DMS53 treated with DMSO at 0.1 percent for 48 hours (cell line): ENCODE results near the gene DIABLO.
A peak's percentile ranks its signal among the peaks of the same experiment; 100 is the strongest.
"Not testable (repeated sequence)": the region's sequence is repeated elsewhere in the genome, so short reads cannot be mapped to it uniquely, and the experiment has no call there.

Source experiments
- DNase-seq: peaks from one replicate; lab custom pipeline; 2025; ENCODE audit not compliant: unreplicated experiment; lab: John Stamatoyannopoulos, UW

Gene DIABLO

DNA sequence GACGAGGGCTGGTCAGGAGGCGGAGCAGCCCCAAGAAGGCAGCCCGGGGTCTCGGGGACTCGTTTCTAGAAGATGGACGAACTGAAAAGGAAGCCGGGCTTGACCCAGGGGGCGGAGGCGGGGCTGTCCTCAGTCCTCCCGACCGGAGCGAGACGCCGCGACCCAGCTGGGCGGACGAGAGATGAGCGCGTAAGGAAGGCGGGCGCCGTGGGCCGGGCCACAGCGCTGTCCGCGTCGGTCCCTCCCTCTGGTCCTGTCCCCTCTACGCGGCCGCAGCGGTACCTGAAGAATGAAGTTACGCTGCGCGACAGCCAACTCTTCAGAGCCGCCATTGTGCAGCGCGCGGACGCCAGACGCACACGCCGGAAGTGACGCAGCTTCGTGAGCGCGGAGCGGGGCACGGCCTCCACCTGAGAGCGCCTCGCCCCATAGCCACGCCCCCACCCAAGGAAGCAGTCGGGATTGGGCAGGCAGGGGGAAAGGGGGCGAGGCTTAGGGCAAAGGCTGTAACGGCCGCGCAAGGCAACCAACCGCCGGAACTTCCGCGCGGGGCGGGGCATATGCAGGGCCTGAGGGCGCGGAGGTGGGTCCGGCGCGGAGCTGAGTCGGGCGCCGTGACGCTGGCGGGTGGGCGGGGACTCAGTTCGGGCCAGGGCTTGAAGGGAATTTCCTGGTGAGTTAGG lies at the start of gene DIABLO:
DIABLO (minus strand) TSS at position 370 of the 683 bp plus-strand sequence; CDS start at position 332, 38 bp downstream.
- peak; percentile 98 for DNase-seq

GRCh38 chr12:122275459-122275858 lies 49.6 kb upstream of the DIABLO start:
- DNase-seq, result no peak

GRCh38 chr12:122266230-122266901 lies 40.5 kb upstream of the DIABLO start, which contains the start of gene VPS33A:
TSS of gene VPS33A (minus strand) at chr12:122266494. CDS start at chr12:122266408, 86 bp downstream.
- DNase-seq, result peak; percentile 95

GRCh38 chr12:122265886-122266229 lies 40.0 kb upstream of the DIABLO start:
- peak; percentile 37 for DNase-seq

DNA sequence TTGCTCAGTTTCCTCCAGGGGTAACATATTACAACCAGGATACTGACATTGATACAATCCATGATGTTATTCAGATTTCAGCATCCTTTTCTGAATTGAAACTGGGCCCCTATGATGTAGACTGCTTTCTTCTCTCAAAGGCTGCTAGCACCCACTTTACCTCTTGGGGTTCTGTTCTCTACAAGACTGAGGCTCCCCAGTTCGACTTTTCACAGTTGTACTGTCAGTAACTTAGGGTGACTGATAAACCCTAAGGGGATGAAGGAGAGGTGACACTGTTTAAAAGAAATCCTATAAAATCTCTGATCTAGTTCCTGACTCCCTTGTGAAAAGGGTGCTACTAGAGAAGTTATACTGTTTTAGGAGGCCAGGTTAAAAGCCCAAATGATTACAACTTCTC lies 39.6 kb upstream of the DIABLO start:
- no peak for DNase-seq

DNA sequence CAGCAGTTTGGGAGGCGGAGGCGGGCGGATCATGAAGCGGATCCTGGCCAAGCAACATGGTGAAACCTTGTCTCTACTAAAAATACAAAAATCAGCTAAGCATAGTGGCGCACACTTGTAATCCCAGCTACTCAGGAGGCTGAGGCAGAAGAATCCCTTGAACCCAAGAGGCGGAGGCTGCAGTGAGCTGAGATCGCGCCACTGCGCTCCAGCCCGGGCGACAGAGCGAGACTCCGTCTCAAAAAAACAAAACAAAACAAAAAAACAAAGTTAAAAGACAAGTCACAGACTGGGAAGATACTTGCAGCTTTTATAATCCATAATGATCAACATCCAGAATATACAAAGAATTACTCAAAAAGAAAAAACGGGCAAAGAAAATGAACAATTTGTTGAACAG lies 34.9 kb upstream of the DIABLO start:
- not testable (repeated sequence) for DNase-seq

DNA sequence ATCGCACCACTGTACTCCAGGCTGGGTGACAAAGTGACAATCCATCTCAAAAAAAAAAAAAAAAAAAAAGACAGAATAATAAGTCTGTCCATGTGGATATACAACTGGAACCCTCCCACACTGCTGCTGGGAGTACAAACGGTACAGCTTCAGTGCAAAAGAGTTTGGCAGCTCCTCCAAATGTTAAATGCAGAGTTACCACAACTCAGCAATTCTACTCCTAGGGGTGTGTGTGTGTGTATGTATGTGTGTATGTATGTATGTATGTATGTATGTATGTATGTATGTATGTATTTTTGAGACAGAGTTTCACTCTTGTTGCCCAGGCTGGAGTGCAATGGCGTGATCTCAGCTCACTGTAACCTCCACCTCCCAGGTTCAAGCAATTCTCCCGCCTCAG lies 33.1 kb upstream of the DIABLO start:
- not testable (repeated sequence) for DNase-seq

DNA sequence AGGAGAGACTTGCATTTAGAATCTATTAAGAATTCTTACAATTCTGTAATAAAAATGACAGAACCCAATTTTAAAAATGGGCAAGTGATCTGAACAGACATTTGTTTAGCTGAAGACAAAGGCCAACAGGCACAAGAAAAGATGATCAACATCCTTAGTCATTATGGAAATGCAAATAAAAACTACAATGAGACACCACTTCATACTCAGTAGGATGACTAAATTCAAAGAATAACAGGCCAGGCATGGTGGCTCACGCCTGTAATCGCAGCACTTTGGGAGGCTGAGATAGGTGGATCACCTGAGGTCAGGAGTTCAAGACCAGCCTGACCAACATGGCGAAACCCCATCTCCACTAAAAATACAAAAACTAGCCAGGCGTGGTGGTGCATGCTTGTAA lies 32.6 kb upstream of the DIABLO start:
- DNase-seq, result not testable (repeated sequence)

GRCh38 chr12:122250536-122250935 lies 24.7 kb upstream of the DIABLO start:
- DNase-seq, result no peak

DNA sequence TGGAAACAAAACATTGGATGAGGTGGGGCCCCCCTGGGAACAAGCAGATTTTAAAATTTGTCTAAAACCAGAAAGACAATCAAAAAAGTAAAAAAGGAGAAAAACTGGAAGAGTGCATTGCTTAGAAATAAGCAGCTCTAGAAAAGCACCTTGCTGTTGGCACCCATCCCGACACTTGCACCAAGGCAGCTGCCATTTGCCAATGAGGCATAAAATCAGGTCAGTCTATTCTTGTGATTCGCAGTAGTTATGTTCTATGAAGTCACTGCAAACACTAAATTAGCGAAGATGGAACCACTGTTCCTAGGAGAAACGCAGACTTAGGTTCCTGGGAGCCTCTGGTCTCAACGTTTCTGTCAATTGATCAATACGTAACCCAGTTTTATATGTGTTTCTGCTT lies 24.2 kb upstream of the DIABLO start:
- DNase-seq, result no peak

DNA sequence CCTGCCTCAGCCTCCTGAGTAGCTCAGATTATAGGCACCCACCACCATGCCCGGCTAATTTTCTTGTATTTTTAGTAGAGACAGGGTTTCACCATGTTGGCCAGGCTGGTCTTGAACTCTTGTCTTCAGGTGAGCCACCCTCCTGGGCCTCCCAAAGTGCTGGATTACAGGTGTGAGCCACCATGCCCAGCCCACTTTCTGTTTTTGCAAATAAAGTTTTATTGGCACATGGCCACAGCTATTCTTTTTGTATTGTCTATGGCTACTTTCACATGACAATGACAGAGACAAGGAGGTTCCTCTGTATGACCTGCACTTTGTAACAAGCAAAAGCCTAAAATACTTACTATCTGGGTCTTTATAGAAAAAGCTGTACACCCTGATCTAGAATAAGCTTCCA lies 19.7 kb upstream of the DIABLO start:
- DNase-seq, result no peak

GRCh38 chr12:122244565-122245371 lies 18.9 kb upstream of the DIABLO start:
- DNase-seq, result no peak

GRCh38 chr12:122243965-122244364 lies 18.1 kb upstream of the DIABLO start:
- DNase-seq, result no peak

- DNase-seq, result no peak
These were observed 13.0 kb upstream of the DIABLO start for GRCh38 chr12:122238861-122239260.

DNA sequence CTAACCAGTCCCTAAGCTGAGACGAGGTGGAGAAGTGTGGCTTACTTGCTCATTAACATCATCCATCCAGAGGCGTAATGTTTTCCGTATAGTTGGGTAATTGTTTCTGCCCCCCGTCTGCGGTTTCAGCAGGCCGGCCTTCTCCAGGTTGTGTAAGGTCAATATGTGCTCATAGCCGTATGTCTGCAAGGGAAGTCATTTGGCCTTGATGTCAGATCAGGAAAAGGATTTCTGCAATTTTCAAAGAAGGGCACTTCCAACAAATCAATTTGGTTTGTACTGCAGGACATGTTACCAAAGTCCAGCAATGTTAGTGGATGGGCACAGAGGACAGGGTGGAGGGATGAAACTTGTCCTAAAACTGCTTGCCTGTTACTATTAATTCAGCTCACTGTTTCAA lies 9.9 kb upstream of the DIABLO start:
- no peak for DNase-seq

DNA sequence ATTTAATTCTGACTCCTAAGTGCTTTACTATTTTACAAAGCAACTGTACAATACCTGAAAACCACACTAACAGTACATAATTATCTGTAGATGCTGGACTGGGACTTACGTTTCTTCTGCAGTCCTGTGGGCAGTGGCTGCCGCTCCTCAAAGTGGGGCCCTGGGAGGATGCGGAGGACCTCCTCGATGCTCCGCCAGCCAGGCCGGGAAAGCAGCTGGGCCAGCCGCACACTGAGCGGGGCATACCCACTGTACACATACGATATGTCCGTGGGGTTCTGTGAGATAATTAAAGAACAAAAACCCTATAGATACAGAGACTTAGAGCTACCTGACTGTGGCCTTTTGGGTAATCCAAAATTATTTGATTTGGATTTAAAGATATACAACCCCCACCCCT lies 6.8 kb upstream of the DIABLO start:
- no peak for DNase-seq

GRCh38 chr12:122230798-122231197 lies 4.9 kb upstream of the DIABLO start:
- DNase-seq, result no peak

DNA sequence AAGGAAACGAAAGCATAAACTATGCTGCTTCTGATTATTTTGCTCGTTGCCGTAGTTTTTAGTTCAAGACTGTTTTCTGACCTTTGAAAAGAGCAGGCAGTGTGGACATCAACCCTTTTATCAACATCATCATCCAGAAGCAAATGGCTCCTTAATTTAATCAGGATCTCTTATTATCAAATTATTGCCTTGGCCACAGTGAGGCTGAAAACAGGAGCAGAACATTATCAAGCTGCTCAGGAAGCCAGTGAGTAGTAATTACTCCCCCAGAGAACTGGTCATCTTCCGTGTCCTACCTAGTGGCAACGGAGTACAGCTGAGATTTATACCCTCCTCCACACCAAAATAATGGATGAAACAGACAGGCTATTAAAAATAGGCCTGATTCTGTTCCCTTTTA lies 2.2 kb upstream of the DIABLO start:
- DNase-seq, result no peak

GRCh38 chr12:122227341-122227740 lies 1.5 kb upstream of the DIABLO start:
- DNase-seq, result no peak

DNA sequence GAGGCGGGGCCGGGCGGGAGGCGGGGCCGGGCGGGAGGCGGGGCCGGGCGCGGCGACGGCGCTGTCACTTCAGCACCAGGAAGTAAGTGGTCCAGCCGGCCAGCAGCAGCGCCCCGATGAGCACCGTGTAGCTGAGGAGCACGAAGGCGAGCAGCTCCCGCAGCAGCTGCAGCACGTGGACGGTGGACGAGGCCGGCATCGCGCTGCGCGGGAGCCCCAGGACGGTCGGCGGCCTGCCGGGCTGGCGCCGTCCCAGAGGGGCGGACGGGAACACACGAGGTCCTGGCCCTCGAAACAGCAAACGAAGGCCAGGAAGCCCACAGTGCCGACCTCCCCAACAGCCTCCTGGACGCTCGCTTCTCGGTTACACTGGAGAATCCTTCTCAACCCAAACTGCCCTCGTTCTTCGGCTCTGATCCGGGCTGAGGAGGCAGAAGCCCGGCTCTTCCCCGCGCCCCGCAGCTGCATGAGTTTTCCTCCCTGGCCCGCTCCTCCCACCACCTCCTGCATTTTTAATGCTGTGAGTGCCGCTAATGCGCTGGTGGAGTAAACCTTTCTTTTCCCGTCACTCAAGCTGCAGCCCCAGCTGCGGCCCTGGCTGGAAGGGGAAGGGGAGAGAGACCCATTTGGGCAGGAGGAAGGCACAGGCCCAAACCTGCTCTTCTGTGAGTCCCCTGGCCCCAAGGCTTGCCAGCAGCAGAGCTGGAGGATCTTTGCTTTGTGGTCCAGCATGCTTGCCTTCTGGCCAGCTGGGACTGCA lies 694 bp upstream of the DIABLO start:
- DNase-seq, result no peak

GRCh38 chr12:122216445-122216844 lies 9.4 kb downstream of the DIABLO start:
- DNase-seq, result no peak
